Trophoblast cell (in vitro differentiated cells and primary cell): ENCODE results near the gene INHBC.

ENCODE experiments used
- DNase-seq, 2 donors: peaks; one replicate each; pipeline ENCODE4 v3.0.0-alpha.2; 2016
- H2AFZ ChIP-seq: 2 replicates; pipeline ENCODE4 v1.6.1; 2013; ENCODE audit warnings: low read length, moderate library complexity, mild to moderate bottlenecking; ENCODE audit not compliant: insufficient read depth, poor library complexity
- H2AK5ac ChIP-seq: 2 replicates; pipeline ENCODE4 v1.6.1; 2013; ENCODE audit warnings: mild to moderate bottlenecking, low read length
- H2BK120ac ChIP-seq: 2 replicates; pipeline ENCODE4 v1.6.1; 2013; ENCODE audit warnings: low read length, mild to moderate bottlenecking, moderate library complexity; ENCODE audit not compliant: insufficient read depth, poor library complexity
- H2BK12ac ChIP-seq: 2 replicates; pipeline ENCODE4 v1.6.1; 2013; ENCODE audit warnings: mild to moderate bottlenecking, low read length, moderate library complexity
- H2BK5ac ChIP-seq: 2 replicates; pipeline ENCODE4 v1.6.1; 2013; ENCODE audit warnings: low read length, low read depth, moderate library complexity, mild to moderate bottlenecking; ENCODE audit not compliant: poor library complexity
- H3K14ac ChIP-seq: 2 replicates; pipeline ENCODE4 v1.6.1; 2013; ENCODE audit warnings: mild to moderate bottlenecking, low read length
- H3K18ac ChIP-seq: 2 replicates; pipeline ENCODE4 v1.6.1; 2013; ENCODE audit warnings: mild to moderate bottlenecking, low read length
- H3K23ac ChIP-seq: 2 replicates; pipeline ENCODE4 v1.6.1; 2013; ENCODE audit warnings: low read length
- H3K27ac ChIP-seq: 2 replicates; pipeline ENCODE4 v1.5.1; 2013; ENCODE audit warnings: low read depth, mild to moderate bottlenecking, inconsistent platforms, low read length, moderate library complexity
- H3K27me3 ChIP-seq: 2 replicates; pipeline ENCODE4 v1.6.1; 2013; ENCODE audit warnings: inconsistent platforms, mild to moderate bottlenecking, low read length, moderate library complexity; ENCODE audit not compliant: insufficient read depth
- H3K36me3 ChIP-seq, 2 experiments: 1 replicate in 1 of 2; 2 replicates in 1 of 2; pipeline ENCODE4 v1.6.1; 2013; ENCODE audit warnings: low read length in 2 of 2, mild to moderate bottlenecking in 2 of 2, moderate library complexity in 1 of 2; ENCODE audit not compliant: insufficient read depth in 2 of 2, control insufficient read depth in 1 of 2
- H3K4ac ChIP-seq: 2 replicates; pipeline ENCODE4 v1.6.1; 2013; ENCODE audit warnings: low read depth, mild to moderate bottlenecking, low read length, moderate library complexity
- H3K4me1 ChIP-seq, 2 experiments: 1 replicate in 1 of 2; 2 replicates in 1 of 2; pipeline ENCODE4 v1.6.1; 2013; ENCODE audit warnings: low read length in 2 of 2, mild to moderate bottlenecking in 2 of 2, moderate library complexity in 1 of 2; ENCODE audit not compliant: insufficient read depth in 2 of 2, control insufficient read depth in 1 of 2
- H3K4me2 ChIP-seq: 2 replicates; pipeline ENCODE4 v1.6.1; 2013; ENCODE audit warnings: inconsistent platforms, mild to moderate bottlenecking, low read length, moderate library complexity
- H3K4me3 ChIP-seq: 2 replicates; pipeline ENCODE4 v1.5.1; 2013; ENCODE audit warnings: mild to moderate bottlenecking, low read depth, low read length, inconsistent platforms
- H3K79me1 ChIP-seq: one replicate; pipeline ENCODE4 v1.6.1; 2013; ENCODE audit warnings: low read length
- H3K79me2 ChIP-seq: 2 replicates; pipeline ENCODE4 v1.6.1; 2013; ENCODE audit warnings: low read length, mild to moderate bottlenecking; ENCODE audit not compliant: control insufficient read depth, insufficient read depth, poor library complexity
- H3K9ac ChIP-seq: 2 replicates; pipeline ENCODE4 v1.6.1; 2013; ENCODE audit warnings: mild to moderate bottlenecking, low read length
- H3K9me3 ChIP-seq: 2 replicates; pipeline ENCODE4 v1.6.1; 2013; ENCODE audit warnings: low read depth, mild to moderate bottlenecking, control low read depth, inconsistent platforms, low read length; ENCODE audit not compliant: insufficient read depth
- H4K12ac ChIP-seq: 2 replicates; pipeline ENCODE4 v1.6.1; 2013; ENCODE audit warnings: low read depth, mild to moderate bottlenecking, low read length, moderate library complexity
- H4K8ac ChIP-seq: 2 replicates; pipeline ENCODE4 v1.6.1; 2013; ENCODE audit warnings: low read depth, mild to moderate bottlenecking, low read length, moderate library complexity
- H4K91ac ChIP-seq: one replicate; pipeline ENCODE4 v1.6.1; 2013; ENCODE audit warnings: low read depth, mild to moderate bottlenecking, low read length, moderate library complexity
- WGBS: extraction: QIAGEN DNeasy Blood & Tissue Kit; methylation state at CpG from one replicate; pipeline ENCODE4 v1.1.7; 2013; ENCODE audit warnings: missing lambda C conversion rate; ENCODE audit not compliant: insufficient read length, insufficient coverage; ENCODE audit errors: extremely low coverage; 5-methylcytosine and 5-hydroxymethylcytosine counted together

Gene INHBC

GRCh38 chr12:57431654-57432188, 2.9 kb upstream of the INHBC start:
- H2BK5ac ChIP-seq, result no peak overlapping the region
- no peak for DNase-seq
- H4K12ac ChIP-seq, result no peak overlapping the region
- no peaks in the 10 kb centered on the region for H3K36me3 ChIP-seq
- H4K8ac ChIP-seq, result no peak overlapping the region
- no peak overlapping the region for H2AK5ac ChIP-seq
- no CpG with 5 or more reads among the region's 11 CpGs for WGBS
- H3K4ac ChIP-seq, result no peak overlapping the region
- H3K4me2 ChIP-seq, result no peak overlapping the region
- peaks cover 0 to 2% of the 10 kb centered on the region in 2 experiments for H3K4me1 ChIP-seq
- H3K14ac ChIP-seq, result no peak overlapping the region
- H3K4me3 ChIP-seq, result no peak overlapping the region
- no peak overlapping the region for H2BK120ac ChIP-seq
- no peak overlapping the region for H2BK12ac ChIP-seq
- H3K27me3 ChIP-seq, result no peaks in the 10 kb centered on the region
- H4K91ac ChIP-seq, result no peak overlapping the region
- no peak overlapping the region for H2AFZ ChIP-seq
- no peak overlapping the region for H3K18ac ChIP-seq
- H3K27ac ChIP-seq, result no peak overlapping the region
- peaks cover 2% of the 10 kb centered on the region for H3K79me2 ChIP-seq
- no peaks in the 10 kb centered on the region for H3K9me3 ChIP-seq
- H3K23ac ChIP-seq, result no peak overlapping the region
- H3K79me1 ChIP-seq, result peaks cover 8% of the 10 kb centered on the region
- no peak overlapping the region for H3K9ac ChIP-seq

- WGBS, result no CpG with 5 or more reads among the region's 3 CpGs
Measured at GRCh38 chr12:57433370-57433769, 1.2 kb upstream of the INHBC start.

GRCh38 chr12:57435293-57435692, 709 bp downstream of the INHBC start:
- H3K27ac ChIP-seq, result no peak overlapping the region
- H3K23ac ChIP-seq, result no peak overlapping the region
- no peak overlapping the region for H2AK5ac ChIP-seq
- H3K79me1 ChIP-seq, result peaks cover 6% of the 10 kb centered on the region
- no peak overlapping the region for H2BK120ac ChIP-seq
- no peak overlapping the region for H2AFZ ChIP-seq
- H3K79me2 ChIP-seq, result no peaks in the 10 kb centered on the region
- no peak overlapping the region for H3K4me2 ChIP-seq
- H3K27me3 ChIP-seq, result no peaks in the 10 kb centered on the region
- H3K9ac ChIP-seq, result no peak overlapping the region
- H3K9me3 ChIP-seq, result no peaks in the 10 kb centered on the region
- WGBS, result no CpG with 5 or more reads among the region's 4 CpGs
- H2BK5ac ChIP-seq, result no peak overlapping the region
- H4K8ac ChIP-seq, result no peak overlapping the region
- no peaks in the 10 kb centered on the region for H3K4me1 ChIP-seq
- no peaks in the 10 kb centered on the region for H3K36me3 ChIP-seq
- H3K14ac ChIP-seq, result no peak overlapping the region
- no peak overlapping the region for H4K12ac ChIP-seq
- H4K91ac ChIP-seq, result no peak overlapping the region
- DNase-seq, result no peak
- H3K4me3 ChIP-seq, result no peak overlapping the region
- H2BK12ac ChIP-seq, result no peak overlapping the region
- H3K18ac ChIP-seq, result no peak overlapping the region
- no peak overlapping the region for H3K4ac ChIP-seq

More at GRCh38 chr12:57433370-57433769, 1.2 kb upstream of the INHBC start:
- Histone ChIP-seq H3K27me3 (no peaks in the 10 kb centered on the region), H3K14ac (no peak overlapping the region), H2BK120ac (no peak overlapping the region), H2BK12ac (no peak overlapping the region), H3K18ac (no peak overlapping the region), H3K4me3 (no peak overlapping the region), H4K12ac (no peak overlapping the region), H3K4me2 (no peak overlapping the region), H4K91ac (no peak overlapping the region), H3K4me1 (peaks cover 0 to 2% of the 10 kb centered on the region in 2 experiments), H4K8ac (no peak overlapping the region), H2AK5ac (no peak overlapping the region), H3K27ac (no peak overlapping the region), H2AFZ (no peak overlapping the region), H3K79me2 (peaks cover 2% of the 10 kb centered on the region), H3K79me1 (peaks cover 8% of the 10 kb centered on the region), H3K23ac (no peak overlapping the region), H3K4ac (no peak overlapping the region), H3K9ac (no peak overlapping the region), H3K36me3 (no peaks in the 10 kb centered on the region), H2BK5ac (no peak overlapping the region), H3K9me3 (no peaks in the 10 kb centered on the region)
- DNase-seq, result no peak

- H4K91ac ChIP-seq, result no peak overlapping the region
- no peak overlapping the region for H2BK5ac ChIP-seq
- H3K4me1 ChIP-seq, result no peaks in the 10 kb centered on the region
- H3K27me3 ChIP-seq, result no peaks in the 10 kb centered on the region
- no peak overlapping the region for H3K18ac ChIP-seq
- no peak overlapping the region for H3K14ac ChIP-seq
- H2BK12ac ChIP-seq, result no peak overlapping the region
- DNase-seq, result no peak
- no peak overlapping the region for H3K4me2 ChIP-seq
- H2BK120ac ChIP-seq, result no peak overlapping the region
- H3K23ac ChIP-seq, result no peak overlapping the region
- no peak overlapping the region for H3K27ac ChIP-seq
- no peak overlapping the region for H2AK5ac ChIP-seq
- no peak overlapping the region for H3K4me3 ChIP-seq
- peaks cover 2% of the 10 kb centered on the region for H3K9me3 ChIP-seq
- H3K79me2 ChIP-seq, result no peaks in the 10 kb centered on the region
- no peak overlapping the region for H3K4ac ChIP-seq
- H3K36me3 ChIP-seq, result no peaks in the 10 kb centered on the region
- no peak overlapping the region for H3K9ac ChIP-seq
- H4K12ac ChIP-seq, result no peak overlapping the region
- H3K79me1 ChIP-seq, result no peaks in the 10 kb centered on the region
- no peak overlapping the region for H4K8ac ChIP-seq
- no CpG with 5 or more reads among the region's 1 CpG for WGBS
- H2AFZ ChIP-seq, result no peak overlapping the region
Measured at GRCh38 chr12:57438400-57438799, 3.8 kb downstream of the INHBC start.
